Adrenal gland (tissue), 12 donors: Measurements from ENCODE around the gene ZYX. TPM values are rescaled to one million over a fixed set of nuclear protein-coding genes. Genes with fewer than 3 reads are reported as not detected.
A peak's percentile ranks its signal among the peaks of the same experiment; 100 is the strongest.

Source experiments
- DNase-seq, 7 donors: peaks; one replicate each; pipeline ENCODE4 v3.0.0-alpha.2; 2019 to 2020
- H3K27ac ChIP-seq, 5 donors: fragments of 200-600 bp; sonication (generic) in 4 of 5; 1 replicate in 3 of 5; 2 replicates in 2 of 5; pipeline versions ENCODE4 v1.5.1 to v1.8.0; 2016 to 2020; ENCODE audit warnings: mild to moderate bottlenecking in 1 of 5
- H3K27me3 ChIP-seq: fragments of 200-600 bp; 2 replicates; pipeline ENCODE4 v1.8.0; 2021
- H3K36me3 ChIP-seq, 2 donors: fragments of 200-600 bp; replicated peaks in 1 of 2; 1 replicate in 1 of 2; 2 replicates in 1 of 2; pipeline versions ENCODE4 v1.5.1 to v1.8.0; 2018 to 2022
- H3K4me1 ChIP-seq, 2 donors: fragments of 200-600 bp; replicated peaks in 1 of 2; 1 replicate in 1 of 2; 2 replicates in 1 of 2; pipeline versions ENCODE4 v1.5.1 to v1.8.0; 2018 to 2021
- H3K4me3 ChIP-seq, 4 donors: fragments of 200-600 bp; sonication (generic) in 3 of 4; one replicate each; pipeline ENCODE4 v1.5.1; 2016 to 2018
- H3K9me3 ChIP-seq, 3 donors: fragments of 200-600 bp; sonication (generic) in 1 of 3; replicated peaks in 1 of 3; 1 replicate in 2 of 3; 2 replicates in 1 of 3; pipeline versions ENCODE4 v1.5.1 to v1.8.0; 2016 to 2021
- CTCF ChIP-seq, 6 experiments: fragments of 450-650 bp in 4 of 6; fragments of 200-600 bp in 2 of 6; sonication (generic) in 1 of 6; IDR thresholded peaks; 1 replicate in 5 of 6; 2 replicates in 1 of 6; pipeline versions ENCODE4 v1.5.1 to v1.8.0; 2016 to 2021; ENCODE audit warnings: antibody characterized with exemption in 6 of 6, mild to moderate bottlenecking in 2 of 6, moderate library complexity in 1 of 6
- POLR2A ChIP-seq, 2 donors: fragments of 450-650 bp; IDR thresholded peaks; one replicate each; pipeline ENCODE4 v1.6.1; 2017; ENCODE audit warnings: antibody characterized with exemption in 2 of 2, mild to moderate bottlenecking in 2 of 2, moderate library complexity in 1 of 2
- WGBS, 4 donors: extraction: QIAGEN DNeasy Blood & Tissue Kit in 2 of 4; methylation state at CpG; one replicate each; pipeline versions ENCODE4 v1.1.5 to v1.1.7; 2013 to 2017; 5-methylcytosine and 5-hydroxymethylcytosine counted together
- intact Hi-C, 2 donors: fragments of 100-400 bp; cut with DNase I; formaldehyde crosslinking; loops; one replicate each; pipeline versions ENCODE4 v1.14.1 to v1.15.0; 2022 to 2023
- polyA plus RNA-seq, 3 donors: library from polyadenylated mRNA; stranded (reverse); fragments of 200-250 nt in 2 of 3; fragments of 350-450 nt in 1 of 3; fragmentation: Illumina TruSeq in 1 of 3; extraction: RNeasy Lipid Tissue Mini Kit (QIAGEN cat#74804) in 1 of 3; gene quantifications; one replicate each; pipeline ENCODE4 v1.2.3, GENCODE V29; 2013 to 2014
- total RNA-seq, 9 donors: library from RNA; depleted of rRNA in 4 of 9; stranded (reverse); fragments of >200 nt in 4 of 9; fragments of 120-200 nt in 1 of 9; fragmentation: NEBNext Ultra II Directional in 1 of 9; extraction: Animal tissue kit (Norgen Biotek cat#: 25700) in 1 of 9; gene quantifications; one replicate each; pipeline versions ENCODE4 v1.1.0 to v1.2.4, GENCODE V29; 2013 to 2023
- donor health status: healthy with polysubstance abuse.
- donor health status: Bipolar disorder and iron deficiency.
- donor health status: DM: yes; HTN: yes; CAD: no.
- donor health status: DM: no; HTN: no; CAD: no.
- donor health status: DM: no; HTN: no; CAD: no.
- donor health status: DM: yes; HTN: yes; CAD: no.

ZYX gene
- total and polyA plus RNA-seq, 12 donors = 5.0 to 152 (median 77.1) TPM

DNA sequence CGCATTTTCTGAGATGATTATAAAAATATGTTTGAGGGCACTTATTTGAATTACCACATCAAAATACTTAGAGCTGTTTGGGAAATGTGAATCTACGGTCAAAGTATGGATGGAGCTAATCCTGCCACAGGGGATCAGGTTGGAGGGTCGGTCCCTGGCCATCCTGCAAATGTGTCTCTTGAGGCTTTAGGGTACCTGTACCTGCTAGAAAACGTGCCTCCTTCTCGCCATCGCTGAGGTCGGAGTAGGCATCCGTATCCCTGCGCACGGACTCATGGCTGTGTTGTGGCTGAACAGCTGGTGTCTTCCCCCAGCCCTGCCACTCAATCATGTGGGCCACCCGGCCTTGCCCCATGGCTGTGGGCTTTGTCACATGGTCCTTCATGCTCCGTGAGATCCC is 22.5 kb upstream of the ZYX start:
- Histone ChIP-seq H3K9me3 (no peaks in the 10 kb centered on the region), H3K27ac (no peak overlapping the region), H3K36me3 (no peaks in the 10 kb centered on the region), H3K4me3 (no peak overlapping the region), H3K4me1 (peaks cover 8 to 15% of the 10 kb centered on the region in 2 donors), H3K27me3 (peaks cover 17% of the 10 kb centered on the region)
- DNase-seq = no peak
- TF ChIP-seq POLR2A (IDR thresholded peaks at IDR 0.05) = no peak
- TF ChIP-seq CTCF (IDR thresholded peaks at IDR 0.05) = no peak
- intact Hi-C loops = no loop called here
- WGBS, 4 donors = 80 to 90% (median 84%) methylated on average over 11 to 12 of the region's 12 CpGs

DNA sequence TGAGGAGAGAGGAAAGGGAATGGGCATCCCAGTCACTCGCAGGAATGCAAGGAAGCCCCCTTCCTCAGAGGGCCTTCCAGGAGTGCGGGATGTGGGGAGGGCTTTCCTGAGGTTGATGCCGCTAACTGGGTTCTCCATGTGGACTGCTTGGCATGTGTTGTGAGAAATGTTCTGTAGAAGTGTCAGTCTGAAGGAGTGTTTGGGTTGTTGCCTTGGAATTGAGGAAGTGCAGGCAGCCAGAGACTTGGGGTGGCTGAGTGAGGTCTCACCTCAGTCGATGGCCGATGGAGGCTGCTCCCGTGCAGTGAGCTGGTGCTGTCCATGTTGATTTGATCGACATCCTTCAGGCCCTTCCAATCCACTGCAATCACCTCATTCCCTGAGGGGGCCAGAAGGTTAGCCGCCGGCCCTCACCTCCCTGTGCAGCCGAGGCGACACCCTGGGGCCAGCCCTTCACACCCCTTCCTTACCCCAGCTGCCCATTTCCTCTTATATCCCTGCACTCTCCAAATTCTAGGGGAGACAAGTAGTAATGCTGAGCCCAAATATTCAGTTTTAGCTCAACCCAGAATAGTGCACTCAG is 21.3 kb upstream of the ZYX start:
- no peak for DNase-seq
- H3K4me3 ChIP-seq = no peak overlapping the region
- peaks cover 17% of the 10 kb centered on the region for H3K27me3 ChIP-seq
- H3K4me1 ChIP-seq = peaks cover 8 to 15% of the 10 kb centered on the region in 2 donors
- H3K9me3 ChIP-seq = no peaks in the 10 kb centered on the region
- intact Hi-C loops = no loop called here
- WGBS, 4 donors = 70 to 79% (median 75%) methylated on average over 11 of the region's 11 CpGs
- H3K36me3 ChIP-seq = no peaks in the 10 kb centered on the region
- H3K27ac ChIP-seq = no peak overlapping the region
- no peak for TF ChIP-seq CTCF (IDR thresholded peaks at IDR 0.05)
- TF ChIP-seq POLR2A (IDR thresholded peaks at IDR 0.05) = no peak

- Histone ChIP-seq H3K4me1 (peaks cover 8 to 15% of the 10 kb centered on the region in 2 donors), H3K36me3 (no peaks in the 10 kb centered on the region), H3K27me3 (peaks cover 17% of the 10 kb centered on the region), H3K9me3 (no peaks in the 10 kb centered on the region), H3K4me3 (no peak overlapping the region), H3K27ac (no peak overlapping the region)
- intact Hi-C loops = no loop called here
- DNase-seq = no peak
- WGBS, 4 donors = 37 to 52% (median 40%) methylated on average over 18 to 19 of the region's 19 CpGs
- TF ChIP-seq POLR2A (IDR thresholded peaks at IDR 0.05) = no peak
- no peak for TF ChIP-seq CTCF (IDR thresholded peaks at IDR 0.05)
Measured at GRCh38 chr7:143360788-143361551, 20.2 kb upstream of the ZYX start.

- peaks cover 17% of the 10 kb centered on the region for H3K27me3 ChIP-seq
- H3K4me1 ChIP-seq = peaks cover 8 to 15% of the 10 kb centered on the region in 2 donors
- H3K27ac ChIP-seq = no peak overlapping the region
- H3K4me3 ChIP-seq = peak overlapping the region in 1 of 4 donors; percentile 65
- intact Hi-C loops = no loop called here
- WGBS, 4 donors = 3 to 7% (median 3%) methylated on average over 25 to 46 of the region's 46 CpGs
- no peaks in the 10 kb centered on the region for H3K9me3 ChIP-seq
- H3K36me3 ChIP-seq = no peaks in the 10 kb centered on the region
- no peak for DNase-seq
- TF ChIP-seq POLR2A (IDR thresholded peaks at IDR 0.05) (no peak), CTCF (IDR thresholded peaks at IDR 0.05) (no peak)
Measured at GRCh38 chr7:143361552-143362130, 19.5 kb upstream of the ZYX start.
